Measurements from ENCODE around the gene GLIPR2.

GLIPR2 gene

GRCh38 chr9:36192196-36192595 is 55.7 kb downstream of the GLIPR2 start:
- DNase-seq (ENCODE audit: low read depth in 2 of 2), result no peak

DNA sequence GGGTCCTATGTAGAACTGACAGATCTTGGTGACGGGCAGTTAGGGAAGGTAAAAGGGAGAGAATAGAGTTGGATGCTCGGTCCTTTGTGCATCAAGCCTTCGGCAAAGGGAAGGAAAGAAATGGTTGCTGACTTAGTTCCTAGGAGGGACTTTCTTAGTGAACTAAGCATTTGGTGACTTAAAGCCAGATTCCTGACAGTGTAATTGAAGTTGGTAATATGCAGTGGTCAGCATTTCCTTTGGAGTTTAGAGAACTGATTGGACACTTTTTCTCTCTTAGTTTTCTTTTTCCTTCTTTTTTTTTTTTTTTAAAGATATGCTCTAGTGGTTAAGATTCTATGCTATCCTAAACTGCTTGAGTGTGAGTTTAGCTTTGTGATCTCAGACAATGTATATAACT is 56.5 kb downstream of the GLIPR2 start:
- no peak for DNase-seq (ENCODE audit: low read depth in 2 of 2)

- DNase-seq (ENCODE audit: low read depth in 2 of 2), result no peak
Observed at GRCh38 chr9:36194326-36195000, 57.9 kb downstream of the GLIPR2 start.

DNA sequence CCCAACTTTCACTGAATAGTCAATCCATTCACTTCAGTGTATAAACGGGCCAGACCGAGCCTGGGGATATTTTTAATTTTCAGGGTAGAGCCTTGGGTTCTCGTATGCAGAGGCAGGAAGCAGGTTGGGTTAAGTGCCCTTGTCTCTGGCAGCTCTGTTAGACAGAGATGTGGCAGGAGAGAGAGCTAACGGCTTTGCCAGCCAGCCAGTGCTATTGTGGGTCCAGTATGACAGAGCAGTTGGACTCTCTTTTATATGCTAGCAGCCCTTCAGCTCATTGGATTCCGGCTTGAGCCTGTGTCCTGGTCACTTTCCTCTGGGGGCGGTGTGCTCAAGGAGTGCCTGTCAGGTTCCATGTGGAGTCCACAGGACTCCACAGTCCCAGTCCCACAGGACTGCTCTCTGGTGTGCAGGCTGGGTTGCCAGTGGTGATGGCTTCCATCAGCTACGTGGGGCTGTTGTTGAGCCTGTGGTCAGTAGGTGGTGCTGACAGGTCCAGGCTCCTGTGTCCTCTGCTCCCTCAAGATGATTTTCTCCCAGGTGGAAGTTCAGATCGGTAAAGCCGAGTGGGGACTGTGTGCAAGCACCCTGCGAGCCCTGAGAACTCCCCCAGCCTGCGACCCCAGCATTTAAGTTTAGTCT is 68.5 kb downstream of the GLIPR2 start:
- DNase-seq (ENCODE audit: low read depth in 2 of 2), result no peak

DNA sequence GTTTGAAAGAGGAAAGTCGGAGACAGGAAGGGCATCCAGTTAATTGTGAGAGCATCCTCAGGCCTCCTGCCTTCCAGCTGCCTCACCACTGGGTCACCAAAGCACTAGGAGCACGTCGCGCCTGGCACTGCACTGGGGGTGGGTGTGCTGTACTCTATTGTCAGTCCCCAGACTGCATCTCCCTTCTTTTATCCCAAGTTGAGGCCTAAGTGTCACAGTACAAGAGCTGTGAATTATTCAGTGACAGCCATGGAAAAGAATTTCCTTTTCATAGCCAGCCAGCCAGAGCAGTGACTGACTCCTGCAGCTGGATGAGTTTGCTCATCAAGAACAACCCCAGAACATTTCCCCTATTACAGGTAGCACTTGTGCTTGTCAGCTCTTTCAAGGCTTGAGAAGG is 70.5 kb downstream of the GLIPR2 start:
- DNase-seq (ENCODE audit: low read depth in 2 of 2), result no peak

GRCh38 chr9:36207546-36208012 is 71.0 kb downstream of the GLIPR2 start:
- DNase-seq (ENCODE audit: low read depth in 2 of 2), result no peak

DNA sequence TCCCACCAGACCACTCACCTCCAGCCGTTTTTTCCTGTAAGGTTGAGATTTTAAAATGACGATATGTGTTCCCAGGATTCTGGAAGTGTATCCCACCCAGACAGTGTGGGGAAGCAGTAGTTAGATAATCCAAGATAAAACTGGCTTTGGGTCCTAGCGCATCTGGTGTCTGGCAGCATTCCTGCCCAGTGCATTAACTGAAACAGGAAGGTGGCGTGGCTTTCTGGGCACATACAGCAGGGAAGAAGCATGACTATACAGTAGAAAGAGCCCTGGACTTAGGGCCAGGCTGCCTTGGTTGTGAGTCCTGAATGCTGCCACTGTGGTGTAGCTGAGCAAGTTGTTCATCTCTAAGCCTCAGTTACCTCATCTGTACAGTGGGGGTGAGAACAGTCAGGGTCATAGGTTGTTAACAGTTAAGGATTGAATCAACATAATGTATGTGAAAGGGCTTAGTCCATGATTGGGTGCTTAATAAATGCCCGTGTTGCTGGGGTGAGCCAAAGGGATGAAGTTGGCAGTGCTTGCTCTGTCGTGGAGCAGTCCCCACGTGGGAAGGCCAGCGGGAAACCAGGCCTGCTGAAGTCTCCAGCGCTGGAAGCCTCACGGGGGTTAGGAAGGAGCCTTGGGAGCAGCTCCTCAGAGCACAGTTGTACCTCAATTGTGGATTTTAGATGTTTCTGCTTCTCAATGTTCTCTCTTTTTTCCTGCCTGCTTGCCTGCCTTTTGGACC is 72.2 kb downstream of the GLIPR2 start:
- no peak for DNase-seq (ENCODE audit: low read depth in 2 of 2)

DNA sequence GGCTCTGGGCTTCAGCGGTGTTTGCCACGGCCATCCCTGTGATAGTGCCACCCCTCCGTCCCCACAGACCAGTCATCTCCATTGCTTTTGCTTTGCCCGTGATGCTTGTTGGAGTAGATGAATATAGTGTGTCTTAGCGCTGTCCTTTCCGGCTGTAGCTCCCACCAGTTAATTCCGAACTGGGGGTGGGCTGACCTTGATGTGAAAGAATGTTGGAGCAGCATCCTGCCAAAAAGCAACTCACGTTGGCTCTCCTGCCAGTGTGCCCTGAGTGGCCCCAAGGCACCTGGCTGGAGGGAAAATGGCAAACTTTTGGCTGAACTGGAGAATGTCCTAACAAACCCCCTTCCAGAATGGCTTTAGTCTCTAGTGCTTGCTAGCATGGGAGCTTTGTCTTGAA is 74.2 kb downstream of the GLIPR2 start:
- no peak for DNase-seq (ENCODE audit: low read depth in 2 of 2)

DNA sequence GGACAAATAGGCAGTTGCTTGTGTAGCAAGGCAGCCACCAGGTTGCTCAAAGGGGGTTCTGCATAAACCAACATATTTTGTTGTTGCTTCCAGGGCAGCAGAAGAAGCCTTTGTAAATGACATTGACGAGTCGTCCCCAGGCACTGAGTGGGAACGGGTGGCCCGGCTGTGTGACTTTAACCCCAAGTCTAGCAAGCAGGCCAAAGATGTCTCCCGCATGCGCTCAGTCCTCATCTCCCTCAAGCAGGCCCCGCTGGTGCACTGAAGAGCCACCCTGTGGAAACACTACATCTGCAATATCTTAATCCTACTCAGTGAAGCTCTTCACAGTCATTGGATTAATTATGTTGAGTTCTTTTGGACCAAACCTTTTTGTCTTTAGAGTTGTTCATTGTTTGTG is 75.0 kb downstream of the GLIPR2 start:
- DNase-seq (ENCODE audit: low read depth in 2 of 2), result no peak

DNA sequence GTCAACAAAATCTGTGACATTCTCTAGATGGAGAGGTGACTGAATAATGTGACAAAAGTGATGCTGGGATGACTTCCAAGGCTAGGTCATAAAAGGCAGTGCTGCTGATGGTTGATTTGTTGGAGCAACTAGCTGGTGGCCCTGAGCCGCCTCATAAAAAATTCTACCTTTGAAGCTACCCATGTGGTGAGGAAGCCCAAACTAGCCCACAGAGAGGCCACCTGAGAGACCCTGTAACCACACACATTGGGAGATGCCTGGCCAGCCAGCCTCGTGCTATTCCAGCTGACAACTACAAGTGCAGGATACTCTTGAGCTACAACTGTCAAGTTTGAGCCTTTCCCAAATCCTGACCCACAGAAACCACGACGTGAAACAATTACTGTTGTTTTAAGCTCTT is 76.9 kb downstream of the GLIPR2 start:
- DNase-seq (ENCODE audit: low read depth in 2 of 2), result no peak
